Loucy (cell line): Measurements from ENCODE around the gene ZNF766.

Experiments
- H2AFZ ChIP-seq: fragments of 200-600 bp; sonication (generic); 2 replicates; pipeline ENCODE4 v1.6.0; 2016; ENCODE audit warnings: antibody characterized with exemption, mild to moderate bottlenecking, low read length, moderate library complexity
- H3F3A ChIP-seq: fragments of 200-600 bp; 2 replicates; pipeline ENCODE4 v1.6.0; 2016; ENCODE audit warnings: antibody characterized with exemption, low read depth, mild to moderate bottlenecking
- H3K27me3 ChIP-seq: fragments of 200-600 bp; sonication (generic); 2 replicates; pipeline ENCODE4 v1.6.1; 2014; ENCODE audit warnings: low read length, mild to moderate bottlenecking; ENCODE audit not compliant: insufficient read depth, poor library complexity, severe bottlenecking
- H3K36me3 ChIP-seq: fragments of 200-600 bp; sonication (generic); 2 replicates; pipeline ENCODE4 v1.6.1; 2016; ENCODE audit warnings: low read length; ENCODE audit not compliant: insufficient read depth
- H3K4me1 ChIP-seq: fragments of 200-600 bp; sonication (generic); 2 replicates; pipeline ENCODE4 v1.5.1; 2014; ENCODE audit warnings: low read length, mild to moderate bottlenecking; ENCODE audit not compliant: insufficient read depth, poor library complexity, severe bottlenecking
- H3K4me2 ChIP-seq: fragments of 200-600 bp; sonication (generic); 2 replicates; pipeline ENCODE4 v1.6.0; 2014; ENCODE audit warnings: antibody characterized with exemption, low read length, low read depth, mild to moderate bottlenecking; ENCODE audit not compliant: poor library complexity, severe bottlenecking
- H3K4me3 ChIP-seq: fragments of 200-600 bp; sonication (generic); 2 replicates; pipeline ENCODE4 v1.5.1; 2014; ENCODE audit warnings: low read length, mild to moderate bottlenecking, mixed read lengths; ENCODE audit not compliant: poor library complexity, severe bottlenecking
- H3K79me2 ChIP-seq: fragments of 200-600 bp; sonication (generic); 2 replicates; pipeline ENCODE4 v1.6.1; 2014; ENCODE audit warnings: low read length; ENCODE audit not compliant: insufficient read depth
- H3K9ac ChIP-seq: fragments of 200-600 bp; sonication (generic); 2 replicates; pipeline ENCODE4 v1.6.0; 2014; ENCODE audit warnings: mild to moderate bottlenecking, low read depth, low read length, moderate library complexity; ENCODE audit not compliant: poor library complexity, severe bottlenecking
- H3K9me2 ChIP-seq: fragments of 200-600 bp; sonication (generic); replicated peaks from 2 replicates; pipeline ENCODE4 v1.6.1; 2016; ENCODE audit warnings: low read depth, low read length, mixed read lengths
- H3K9me3 ChIP-seq: fragments of 200-600 bp; sonication (generic); 2 replicates; pipeline ENCODE4 v1.6.1; 2014; ENCODE audit warnings: mild to moderate bottlenecking, antibody characterized with exemption, low read length, low read depth; ENCODE audit not compliant: insufficient read depth
- H4K20me1 ChIP-seq: fragments of 200-600 bp; sonication (generic); 2 replicates; pipeline ENCODE4 v1.6.0; 2014; ENCODE audit warnings: antibody characterized with exemption, low read length, mild to moderate bottlenecking; ENCODE audit not compliant: insufficient read depth, poor library complexity, severe bottlenecking
- CTCF ChIP-seq: fragments of 200-600 bp; sonication (generic); conservative IDR thresholded peaks from 2 replicates; pipeline ENCODE4 v1.5.1; 2014; ENCODE audit warnings: mild to moderate bottlenecking, antibody characterized with exemption, low read length
- EZH2phosphoT487 ChIP-seq: fragments of 200-600 bp; IDR thresholded peaks from 2 replicates; pipeline ENCODE4 v1.6.1; 2018; ENCODE audit warnings: antibody characterized with exemption, mild to moderate bottlenecking, moderate library complexity, borderline replicate concordance

The ZNF766 gene

GRCh38 chr19:52221831-52222375 lies 47.5 kb upstream of the ZNF766 start:
- H3K9ac ChIP-seq = no peak overlapping the region
- H3K36me3 ChIP-seq = peaks cover 95% of the 10 kb centered on the region; the same call in 1 of the 2 replicates
- no peaks in the 10 kb centered on the region for H3F3A ChIP-seq
- no peaks in the 10 kb centered on the region for H4K20me1 ChIP-seq
- H3K4me3 ChIP-seq = no peak overlapping the region
- H3K4me1 ChIP-seq = no peaks in the 10 kb centered on the region
- no peak overlapping the region for H2AFZ ChIP-seq
- H3K4me2 ChIP-seq = no peak overlapping the region
- H3K9me3 ChIP-seq = no peaks in the 10 kb centered on the region
- H3K9me2 ChIP-seq = no peaks in the 10 kb centered on the region
- H3K79me2 ChIP-seq = no peaks in the 10 kb centered on the region
- TF ChIP-seq CTCF (no peak), EZH2phosphoT487 (no peak)
- H3K27me3 ChIP-seq = no peaks in the 10 kb centered on the region

GRCh38 chr19:52224211-52224610 lies 45.2 kb upstream of the ZNF766 start:
- no peak overlapping the region for H3K9ac ChIP-seq
- H3K9me2 ChIP-seq = no peaks in the 10 kb centered on the region
- no peaks in the 10 kb centered on the region for H3K79me2 ChIP-seq
- no peaks in the 10 kb centered on the region for H3F3A ChIP-seq
- peaks cover 94% of the 10 kb centered on the region; the same call in 1 of the 2 replicates for H3K36me3 ChIP-seq
- H2AFZ ChIP-seq = no peak overlapping the region
- H3K4me3 ChIP-seq = no peak overlapping the region
- H4K20me1 ChIP-seq = no peaks in the 10 kb centered on the region
- H3K27me3 ChIP-seq = no peaks in the 10 kb centered on the region
- no peaks in the 10 kb centered on the region for H3K4me1 ChIP-seq
- H3K4me2 ChIP-seq = no peak overlapping the region
- TF ChIP-seq EZH2phosphoT487 (no peak), CTCF (no peak)
- no peaks in the 10 kb centered on the region for H3K9me3 ChIP-seq

GRCh38 chr19:52226652-52227051 lies 42.7 kb upstream of the ZNF766 start:
- Histone ChIP-seq H3F3A (no peaks in the 10 kb centered on the region), H2AFZ (no peak overlapping the region), H3K4me1 (no peaks in the 10 kb centered on the region), H3K9me2 (no peaks in the 10 kb centered on the region), H3K36me3 (peaks cover 70% of the 10 kb centered on the region; the same call in 1 of the 2 replicates), H3K9me3 (no peaks in the 10 kb centered on the region), H4K20me1 (no peaks in the 10 kb centered on the region), H3K9ac (no peak overlapping the region), H3K79me2 (no peaks in the 10 kb centered on the region), H3K4me2 (no peak overlapping the region), H3K27me3 (no peaks in the 10 kb centered on the region), H3K4me3 (no peak overlapping the region)
- TF ChIP-seq EZH2phosphoT487 (no peak), CTCF (no peak)
